Neural cell (in vitro differentiated cells): ENCODE results near the gene NLRP7.

Experiments used
- CTCF ChIP-seq: fragments of 450-650 bp; IDR thresholded peaks from 2 replicates; pipeline ENCODE4 v1.5.1; 2014; ENCODE audit warnings: antibody characterized with exemption, mild to moderate bottlenecking, moderate library complexity; ENCODE audit not compliant: poor library complexity, severe bottlenecking
- EP300 ChIP-seq: fragments of 450-650 bp; conservative IDR thresholded peaks from 2 replicates; pipeline ENCODE4 v1.6.1; 2014; ENCODE audit warnings: antibody characterized with exemption, mild to moderate bottlenecking, moderate library complexity; ENCODE audit not compliant: poor library complexity, severe bottlenecking
- EZH2 ChIP-seq: fragments of 200-600, 300-800 bp; shearing (Covaris generic), sonication (generic); IDR thresholded peaks from 2 replicates; pipeline ENCODE4 v1.6.1; 2014; ENCODE audit warnings: antibody characterized with exemption, low read length, borderline replicate concordance, mild to moderate bottlenecking; ENCODE audit not compliant: insufficient read depth, poor library complexity, severe bottlenecking
- MXI1 ChIP-seq: fragments of 450-650 bp; conservative IDR thresholded peaks from 2 replicates; pipeline ENCODE4 v1.6.1; 2014; ENCODE audit warnings: antibody characterized with exemption, mild to moderate bottlenecking; ENCODE audit not compliant: poor library complexity, severe bottlenecking
- POLR2AphosphoS5 ChIP-seq: IDR thresholded peaks from 2 replicates; pipeline ENCODE4 v1.6.1; 2012
- RAD21 ChIP-seq: fragments of 450-650 bp; conservative IDR thresholded peaks from 2 replicates; pipeline ENCODE4 v1.6.1; 2014; ENCODE audit warnings: antibody characterized with exemption, mild to moderate bottlenecking, moderate library complexity
- REST ChIP-seq: IDR thresholded peaks from 2 replicates; pipeline ENCODE4 v1.6.1; 2012; ENCODE audit warnings: borderline replicate concordance
- SMC3 ChIP-seq: fragments of 450-650 bp; conservative IDR thresholded peaks from 2 replicates; pipeline ENCODE4 v1.6.1; 2014; ENCODE audit warnings: antibody characterized with exemption, mild to moderate bottlenecking, moderate library complexity; ENCODE audit not compliant: poor library complexity
- TAF1 ChIP-seq: IDR thresholded peaks from 2 replicates; pipeline ENCODE4 v1.6.1; 2012; ENCODE audit warnings: low read depth

- TF ChIP-seq CTCF (no peak), EP300 (no peak), POLR2AphosphoS5 (no peak), EZH2 (no peak), RAD21 (no peak), TAF1 (no peak), REST (no peak), MXI1 (no peak), SMC3 (no peak)
Observed at GRCh38 chr19:54882758-54883157, 64.6 kb downstream of the NLRP7 start.
